ENCODE measurements around the gene PMP22. TPM values are rescaled to one million over a fixed set of nuclear protein-coding genes. Genes with fewer than 3 reads are reported as not detected.
"Not testable (repeated sequence)": the region's sequence is repeated elsewhere in the genome, so short reads cannot be mapped to it uniquely, and the experiment has no call there.

The PMP22 gene
- total RNA-seq, 2 experiments from 2014 or later = 0.16 TPM; not detected in 1

DNA sequence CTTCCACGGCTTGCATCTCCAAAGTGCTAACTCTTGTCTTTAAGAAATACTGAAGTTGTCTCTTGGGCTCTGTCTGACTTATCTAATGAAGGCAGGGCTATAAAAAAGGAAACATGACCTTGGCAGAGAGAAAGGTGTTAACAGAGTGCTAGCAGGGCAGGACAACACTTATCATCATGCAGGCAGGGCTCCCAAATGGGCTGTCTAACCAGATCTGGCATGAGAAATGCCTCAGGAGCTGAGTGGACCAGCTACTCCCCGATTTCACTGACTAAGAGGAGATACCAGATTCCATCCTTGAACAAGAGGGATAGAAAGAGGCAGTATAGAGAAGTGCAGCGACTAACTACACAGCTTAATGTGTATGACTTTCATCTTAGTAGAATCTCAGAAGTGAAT is 32.6 kb downstream of the PMP22 start:
- H3K27ac Mint-ChIP-seq = no peak overlapping the region
- H3K9me3 Mint-ChIP-seq (ENCODE audit: low read depth) = no peaks in the 10 kb centered on the region
- POLR2A ChIA-PET = interaction anchor here (0.6 kb wide), 1 partner anchor 13 kb away, joined by 5 read pairs; no protein-coding TSS in a partner anchor
- DNase-seq (no peak), ATAC-seq (no peak)
- H3K4me3 Mint-ChIP-seq = no peak overlapping the region
- no peaks in the 10 kb centered on the region for H3K36me3 Mint-ChIP-seq (ENCODE audit: low read depth)
- CTCF ChIA-PET = interaction anchor here (1.1 to 2.3 kb wide), 2 partner anchors 23 to 271 kb away, joined by 3 to 10 read pairs; no protein-coding TSS in a partner anchor
- peaks cover 5% of the 10 kb centered on the region for H3K4me1 Mint-ChIP-seq
- no peaks in the 10 kb centered on the region for H3K27me3 Mint-ChIP-seq
- intact Hi-C loops (cut with DNase I, micrococcal nuclease) = no loop called here

DNA sequence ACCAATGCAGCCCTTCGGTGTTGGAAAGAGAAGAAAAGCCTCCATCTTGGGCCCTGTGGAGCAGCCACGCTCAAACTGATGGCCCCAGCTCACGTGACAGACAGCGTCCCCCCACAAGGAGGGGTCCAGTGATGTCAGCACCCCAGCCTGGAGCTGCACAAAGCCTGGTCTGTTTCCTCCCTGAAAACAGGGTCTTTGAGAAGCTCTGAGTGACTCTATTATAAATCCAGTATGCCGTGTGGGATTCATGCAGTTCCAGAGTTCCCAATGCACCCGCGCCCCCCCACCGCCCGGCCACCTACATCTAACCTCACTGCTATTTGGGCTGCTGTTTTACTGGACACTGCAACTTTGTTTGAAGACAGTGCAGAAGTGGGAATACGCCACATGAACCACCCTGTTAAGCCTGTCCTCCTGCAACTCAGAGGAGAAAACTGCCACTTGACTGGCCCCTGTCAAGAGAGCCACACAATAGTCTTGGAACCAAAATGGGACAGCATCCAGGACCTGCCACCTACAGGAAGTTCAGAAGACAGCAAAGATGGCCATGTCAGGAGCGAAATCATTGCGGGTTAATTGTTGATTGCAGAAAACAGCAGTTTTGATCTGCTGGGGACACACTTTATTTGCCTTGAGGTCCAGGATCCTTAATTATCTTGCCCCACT is 33.1 kb downstream of the PMP22 start:
- Mint-ChIP-seq H3K27me3 (peaks cover 1% of the 10 kb centered on the region), H3K4me1 (peaks cover 5% of the 10 kb centered on the region), H3K36me3 (ENCODE audit: low read depth) (no peaks in the 10 kb centered on the region), H3K27ac (no peak overlapping the region), H3K9me3 (ENCODE audit: low read depth) (no peaks in the 10 kb centered on the region), H3K4me3 (no peak overlapping the region)
- ChIA-PET POLR2A (interaction anchor here (0.6 kb wide), 1 partner anchor 12 kb away, joined by 5 read pairs; no protein-coding TSS in a partner anchor), CTCF (interaction anchor here (1.1 to 2.3 kb wide), 2 partner anchors 23 to 272 kb away, joined by 3 to 10 read pairs; no protein-coding TSS in a partner anchor)
- ATAC-seq (no peak), DNase-seq (no peak)
- intact Hi-C loops (cut with DNase I, micrococcal nuclease) = no loop called here

DNA sequence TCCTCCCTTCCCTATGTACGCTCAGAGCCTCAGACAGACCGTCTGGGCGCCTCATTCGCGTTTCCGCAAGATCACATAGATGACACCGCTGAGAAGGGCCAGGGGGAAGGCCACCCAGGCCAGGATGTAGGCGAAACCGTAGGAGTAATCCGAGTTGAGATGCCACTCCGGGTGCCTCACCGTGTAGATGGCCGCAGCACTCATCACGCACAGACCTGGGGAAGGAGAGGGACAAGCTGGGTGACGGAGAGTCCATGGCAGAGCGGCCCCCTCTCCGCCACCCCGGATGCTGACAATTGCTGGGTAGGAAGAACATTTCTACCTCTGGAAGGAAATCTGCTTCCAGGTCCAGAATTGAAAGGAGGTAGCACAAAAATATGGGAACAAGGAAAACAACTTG is 34.3 kb downstream of the PMP22 start:
- DNase-seq (no peak), ATAC-seq (no peak)
- Mint-ChIP-seq H3K9me3 (ENCODE audit: low read depth) (no peaks in the 10 kb centered on the region), H3K4me1 (no peaks in the 10 kb centered on the region), H3K27ac (no peak overlapping the region), H3K4me3 (no peak overlapping the region), H3K27me3 (peaks cover 4% of the 10 kb centered on the region), H3K36me3 (ENCODE audit: low read depth) (no peaks in the 10 kb centered on the region)
- intact Hi-C loops (cut with DNase I, micrococcal nuclease) = no loop called here
- ChIA-PET POLR2A (no interaction called here), CTCF (interaction anchor here (0.6 kb wide), 1 partner anchor 685 kb away, joined by 3 read pairs; no protein-coding TSS in a partner anchor)

DNA sequence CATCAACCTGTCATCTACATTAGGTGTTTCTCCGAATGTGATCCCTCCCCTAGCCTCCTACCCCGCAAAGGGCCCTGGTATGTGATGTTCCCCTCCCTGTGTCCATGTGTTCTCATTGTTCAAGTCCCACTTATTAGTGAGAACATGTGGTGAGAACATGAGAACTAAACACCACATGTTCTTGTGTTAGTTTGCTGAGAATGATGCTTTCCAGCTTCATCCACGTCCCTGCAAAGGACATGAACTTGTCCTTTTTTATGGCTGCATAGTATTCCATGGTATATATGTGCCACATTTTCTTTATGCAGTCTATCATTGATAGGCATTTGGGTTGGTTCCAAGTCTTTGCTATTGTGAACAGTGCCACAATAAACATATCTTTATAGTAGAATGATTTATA is 43.3 kb downstream of the PMP22 start:
- ATAC-seq; POLR2A ChIA-PET; intact Hi-C loops (cut with DNase I, micrococcal nuclease); DNase-seq; H3K9me3 Mint-ChIP-seq (ENCODE audit: low read depth); CTCF ChIA-PET; H3K4me1 Mint-ChIP-seq; H3K36me3 Mint-ChIP-seq (ENCODE audit: low read depth); H3K4me3 Mint-ChIP-seq; H3K27ac Mint-ChIP-seq; H3K27me3 Mint-ChIP-seq: not testable (repeated sequence)

DNA sequence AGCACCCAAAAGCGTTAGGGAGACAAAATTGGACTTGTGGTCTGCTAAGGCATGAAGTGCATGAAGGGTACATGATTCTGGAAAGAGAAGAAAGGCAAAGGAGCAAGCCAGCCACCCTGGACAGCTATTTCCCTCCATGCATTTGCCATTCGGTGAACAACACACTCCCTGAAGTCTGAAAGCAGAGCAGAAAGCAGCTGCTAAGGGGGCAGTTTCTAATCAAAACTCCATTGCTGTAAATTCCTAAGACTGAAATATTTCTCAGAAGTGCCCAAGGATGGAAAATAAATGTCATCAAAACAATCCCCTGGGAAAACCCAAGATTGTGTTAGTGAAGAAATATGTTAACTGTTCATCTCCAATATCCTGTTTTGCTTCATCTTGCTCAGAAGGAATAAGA is 44.3 kb downstream of the PMP22 start:
- ATAC-seq = no peak
- H3K27ac Mint-ChIP-seq = no peak overlapping the region
- H3K36me3 Mint-ChIP-seq (ENCODE audit: low read depth) = no peaks in the 10 kb centered on the region
- H3K4me1 Mint-ChIP-seq = no peaks in the 10 kb centered on the region
- no peak overlapping the region for H3K4me3 Mint-ChIP-seq
- intact Hi-C loops (cut with DNase I, micrococcal nuclease) = no loop called here
- peaks cover 5% of the 10 kb centered on the region for H3K27me3 Mint-ChIP-seq
- POLR2A ChIA-PET = no interaction called here
- no peaks in the 10 kb centered on the region for H3K9me3 Mint-ChIP-seq (ENCODE audit: low read depth)
- no peak for DNase-seq
- CTCF ChIA-PET = no interaction called here

DNA sequence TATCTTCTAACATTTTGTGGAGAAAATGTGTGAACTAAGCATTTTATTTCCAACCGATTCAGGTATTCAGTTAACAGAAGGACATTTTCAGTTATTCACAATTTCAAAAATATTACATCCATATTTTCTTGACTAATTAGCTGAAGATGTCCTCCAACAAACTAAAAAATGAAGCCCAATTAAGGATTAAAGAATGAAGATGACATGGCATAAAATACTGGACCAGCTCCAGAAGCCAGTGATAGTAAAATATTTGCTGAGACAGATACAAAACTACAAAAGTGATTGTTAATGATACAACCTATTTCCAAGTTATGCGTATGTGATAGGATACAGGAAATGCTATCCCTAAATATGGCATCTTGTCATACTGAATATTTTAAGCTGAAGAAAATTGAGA is 48.6 kb downstream of the PMP22 start:
- no peak for DNase-seq
- ATAC-seq = no peak
- intact Hi-C loops (cut with DNase I, micrococcal nuclease) = loop anchor here in 1 of 2 experiments (10.0 kb wide), 1 partner anchor 1632 kb away; no protein-coding TSS in a partner anchor
- peaks cover 9% of the 10 kb centered on the region for H3K27me3 Mint-ChIP-seq
- POLR2A ChIA-PET = no interaction called here
- no peak overlapping the region for H3K4me3 Mint-ChIP-seq
- no peaks in the 10 kb centered on the region for H3K4me1 Mint-ChIP-seq
- no peak overlapping the region for H3K27ac Mint-ChIP-seq
- CTCF ChIA-PET = no interaction called here
- H3K9me3 Mint-ChIP-seq (ENCODE audit: low read depth) = no peaks in the 10 kb centered on the region
- H3K36me3 Mint-ChIP-seq (ENCODE audit: low read depth) = no peaks in the 10 kb centered on the region

DNA sequence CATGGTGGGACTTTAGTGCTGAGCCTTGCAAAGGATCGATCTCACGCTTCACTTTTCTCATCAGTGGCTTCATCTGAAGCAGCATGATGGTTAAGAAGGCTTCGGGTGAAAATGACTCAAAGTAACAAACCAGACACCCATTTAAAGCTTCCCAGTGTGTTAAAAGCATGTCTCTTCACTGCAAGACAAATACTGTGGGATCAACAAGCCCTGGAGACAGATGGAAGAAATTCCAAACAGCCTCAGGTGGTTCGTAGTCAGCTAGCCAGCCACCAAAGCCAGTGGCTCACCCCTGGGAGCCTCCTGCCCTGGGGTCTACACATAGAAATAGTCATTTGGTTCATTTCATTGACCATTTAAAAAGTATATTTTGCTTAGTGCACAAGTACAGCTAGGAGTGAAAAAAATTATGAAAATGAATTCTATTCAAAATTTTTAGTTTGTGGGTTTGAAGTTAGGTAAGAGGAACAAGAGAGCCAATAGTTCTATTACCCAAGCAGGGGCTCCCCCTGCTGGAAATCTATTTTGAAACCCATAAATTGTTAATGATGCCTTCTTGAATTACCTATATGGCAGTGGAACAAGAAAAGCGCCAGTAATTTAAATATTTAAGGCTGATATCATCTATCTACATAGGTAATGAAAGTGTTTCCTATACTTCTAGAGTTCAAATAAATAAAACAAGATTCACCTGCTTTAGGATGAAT is 51.6 kb downstream of the PMP22 start:
- Mint-ChIP-seq H3K36me3 (ENCODE audit: low read depth) (no peaks in the 10 kb centered on the region), H3K4me3 (no peak overlapping the region), H3K27ac (no peak overlapping the region), H3K9me3 (ENCODE audit: low read depth) (no peaks in the 10 kb centered on the region), H3K27me3 (peaks cover 9% of the 10 kb centered on the region), H3K4me1 (no peaks in the 10 kb centered on the region)
- DNase-seq (peak; percentile 14), ATAC-seq (no peak)
- ChIA-PET CTCF (no interaction called here), POLR2A (interaction anchor here (0.6 kb wide), 1 partner anchor 69 kb away, joined by 3 read pairs; no protein-coding TSS in a partner anchor)
- intact Hi-C loops (cut with DNase I, micrococcal nuclease) = loop anchor here in 1 of 2 experiments (10.0 kb wide), 1 partner anchor 1629 kb away; no protein-coding TSS in a partner anchor

DNA sequence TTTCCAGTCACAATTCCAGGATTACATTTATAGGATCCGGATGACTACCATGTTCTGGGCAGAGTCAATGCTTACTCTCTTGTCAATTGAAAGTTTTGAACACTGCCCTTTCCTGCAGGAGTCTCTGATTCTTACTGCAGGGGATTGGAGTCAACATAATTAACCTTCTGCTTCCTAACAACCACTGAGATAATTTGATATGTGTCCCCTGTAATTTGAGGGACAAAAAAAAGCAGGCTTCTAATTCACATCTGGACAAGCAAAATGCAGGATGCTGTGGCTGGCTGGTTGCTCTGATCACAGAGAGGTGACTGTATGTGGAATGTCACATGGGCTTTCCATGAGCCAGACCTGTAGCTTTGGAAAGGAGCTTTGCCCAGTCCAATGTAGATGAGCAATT is 54.9 kb downstream of the PMP22 start:
- ChIA-PET CTCF (interaction anchor here (0.6 kb wide), 1 partner anchor 1835 kb away, joined by 3 read pairs; no protein-coding TSS in a partner anchor), POLR2A (no interaction called here)
- Mint-ChIP-seq H3K27ac (no peak overlapping the region), H3K36me3 (ENCODE audit: low read depth) (no peaks in the 10 kb centered on the region), H3K27me3 (peaks cover 9% of the 10 kb centered on the region), H3K4me3 (no peak overlapping the region), H3K4me1 (no peaks in the 10 kb centered on the region), H3K9me3 (ENCODE audit: low read depth) (no peaks in the 10 kb centered on the region)
- no peak for DNase-seq
- intact Hi-C loops (cut with DNase I, micrococcal nuclease) = loop anchor here in 1 of 2 experiments (10.0 kb wide), 1 partner anchor 1625 kb away; no protein-coding TSS in a partner anchor
- ATAC-seq = no peak

DNA sequence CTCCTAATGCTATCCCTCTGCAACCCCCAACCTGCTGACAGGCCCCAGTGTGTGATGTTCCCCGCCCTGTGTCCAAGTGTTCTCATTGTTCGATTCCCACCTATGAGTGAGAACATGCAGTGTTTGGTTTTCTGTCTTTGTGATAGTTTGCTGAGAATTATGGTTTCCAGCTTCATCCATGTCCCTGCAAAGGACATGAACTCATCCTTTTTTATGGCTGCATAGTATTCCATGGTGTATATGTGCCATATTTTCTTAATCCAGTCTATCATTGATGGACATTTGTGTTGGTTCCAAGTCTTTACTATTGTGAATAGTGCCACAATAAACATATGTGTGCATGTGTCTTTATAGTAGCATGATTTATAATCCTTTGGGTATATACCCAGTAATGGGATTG is 62.1 kb downstream of the PMP22 start:
- H3K27ac Mint-ChIP-seq; H3K4me3 Mint-ChIP-seq; H3K27me3 Mint-ChIP-seq; intact Hi-C loops (cut with DNase I, micrococcal nuclease); H3K36me3 Mint-ChIP-seq (ENCODE audit: low read depth); POLR2A ChIA-PET; DNase-seq; H3K4me1 Mint-ChIP-seq; ATAC-seq: not testable (repeated sequence)
- CTCF ChIA-PET = interaction anchor here (0.6 kb wide), 1 partner anchor 341 kb away, joined by 3 read pairs; no protein-coding TSS in a partner anchor
- peaks cover 13% of the 10 kb centered on the region for H3K9me3 Mint-ChIP-seq (ENCODE audit: low read depth)

DNA sequence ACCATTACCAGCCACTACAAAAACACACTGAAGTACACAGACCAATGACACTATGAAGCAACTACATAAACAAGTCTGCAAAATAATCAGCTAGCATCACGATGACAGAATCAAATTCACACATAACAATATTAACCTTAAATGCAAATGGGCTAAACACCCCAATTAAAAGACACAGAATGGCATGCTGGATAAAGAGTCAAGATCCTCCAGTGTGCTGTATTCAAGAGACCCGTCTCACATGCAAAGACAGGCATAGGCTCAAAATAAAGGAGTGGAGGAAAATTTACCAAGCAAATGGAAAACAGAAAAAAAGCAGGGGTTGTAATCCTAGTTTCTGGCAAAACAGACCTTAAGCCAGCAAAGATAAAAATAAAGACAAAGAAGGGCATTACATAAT is 64.6 kb downstream of the PMP22 start:
- H3K4me1 Mint-ChIP-seq; CTCF ChIA-PET; H3K27ac Mint-ChIP-seq; DNase-seq; H3K4me3 Mint-ChIP-seq; H3K36me3 Mint-ChIP-seq (ENCODE audit: low read depth); intact Hi-C loops (cut with DNase I, micrococcal nuclease); POLR2A ChIA-PET; ATAC-seq: not testable (repeated sequence)
- Mint-ChIP-seq H3K9me3 (ENCODE audit: low read depth) (peaks cover 17% of the 10 kb centered on the region), H3K27me3 (peaks cover 11% of the 10 kb centered on the region)

DNA sequence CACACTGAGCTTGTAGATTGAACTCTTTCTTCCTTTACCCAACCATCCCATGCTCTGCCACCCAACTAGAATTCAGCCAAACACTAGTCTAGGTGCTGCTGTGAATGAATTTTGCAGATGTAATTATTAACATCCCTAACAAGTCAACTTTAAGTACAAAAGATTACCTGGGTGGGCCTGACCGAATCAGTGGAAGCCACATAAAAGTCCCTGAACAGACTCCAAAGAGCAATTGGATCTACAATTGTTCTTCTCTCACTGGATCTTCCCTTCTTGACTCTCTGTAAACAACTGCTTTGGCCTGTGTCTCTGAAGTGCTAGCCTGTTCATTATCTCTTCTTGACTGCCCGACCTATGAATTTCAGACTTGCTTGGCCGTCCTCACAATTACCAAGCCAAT is 67.9 kb downstream of the PMP22 start:
- intact Hi-C loops (cut with DNase I, micrococcal nuclease) = no loop called here
- Mint-ChIP-seq H3K4me1 (no peaks in the 10 kb centered on the region), H3K4me3 (no peak overlapping the region), H3K27ac (no peak overlapping the region), H3K36me3 (ENCODE audit: low read depth) (no peaks in the 10 kb centered on the region), H3K9me3 (ENCODE audit: low read depth) (peaks cover 17% of the 10 kb centered on the region), H3K27me3 (peaks cover 21% of the 10 kb centered on the region)
- POLR2A ChIA-PET = no interaction called here
- no peak for DNase-seq
- ATAC-seq = no peak
- CTCF ChIA-PET = no interaction called here

DNA sequence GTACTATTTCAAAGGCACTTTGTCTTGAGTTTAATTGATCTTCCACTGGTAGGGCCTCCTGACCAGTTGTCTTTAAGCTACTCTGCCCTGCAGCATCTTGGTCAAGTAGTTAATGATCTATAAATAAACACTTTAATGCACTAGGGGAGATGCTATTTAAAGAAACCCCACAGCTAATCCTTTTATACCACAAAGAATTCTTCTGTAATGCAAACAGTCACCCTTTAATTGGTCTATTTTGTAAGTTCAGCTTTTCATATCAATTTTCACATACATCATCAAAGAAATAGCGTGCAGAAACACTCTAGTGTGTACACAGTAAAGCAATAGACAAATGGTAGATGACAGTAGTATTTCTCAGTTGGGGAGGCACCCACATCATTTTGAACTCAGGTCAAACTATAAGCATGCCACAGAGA is 70.3 kb downstream of the PMP22 start:
- Mint-ChIP-seq H3K9me3 (ENCODE audit: low read depth) (peaks cover 8% of the 10 kb centered on the region), H3K36me3 (ENCODE audit: low read depth) (no peaks in the 10 kb centered on the region), H3K4me1 (no peaks in the 10 kb centered on the region), H3K4me3 (no peak overlapping the region), H3K27me3 (peaks cover 19% of the 10 kb centered on the region), H3K27ac (no peak overlapping the region)
- POLR2A ChIA-PET = no interaction called here
- CTCF ChIA-PET = no interaction called here
- DNase-seq = no peak
- intact Hi-C loops (cut with DNase I, micrococcal nuclease) = no loop called here
- ATAC-seq = no peak

All from activated CD4-positive, alpha-beta T cell treated with anti-CD3 and anti-CD28 coated beads for 36 hours (primary cell).